ENCODE results near the gene ENGASE. TPM values are rescaled to one million over a fixed set of nuclear protein-coding genes. Genes with fewer than 3 reads are reported as not detected.

Gene ENGASE
- total and polyA plus RNA-seq, 9 of the 15 experiments (the other 6 are each of a cell fraction or from before 2014, with no cell fraction given) = 0.06 to 45.5 (median 13.9) TPM

DNA sequence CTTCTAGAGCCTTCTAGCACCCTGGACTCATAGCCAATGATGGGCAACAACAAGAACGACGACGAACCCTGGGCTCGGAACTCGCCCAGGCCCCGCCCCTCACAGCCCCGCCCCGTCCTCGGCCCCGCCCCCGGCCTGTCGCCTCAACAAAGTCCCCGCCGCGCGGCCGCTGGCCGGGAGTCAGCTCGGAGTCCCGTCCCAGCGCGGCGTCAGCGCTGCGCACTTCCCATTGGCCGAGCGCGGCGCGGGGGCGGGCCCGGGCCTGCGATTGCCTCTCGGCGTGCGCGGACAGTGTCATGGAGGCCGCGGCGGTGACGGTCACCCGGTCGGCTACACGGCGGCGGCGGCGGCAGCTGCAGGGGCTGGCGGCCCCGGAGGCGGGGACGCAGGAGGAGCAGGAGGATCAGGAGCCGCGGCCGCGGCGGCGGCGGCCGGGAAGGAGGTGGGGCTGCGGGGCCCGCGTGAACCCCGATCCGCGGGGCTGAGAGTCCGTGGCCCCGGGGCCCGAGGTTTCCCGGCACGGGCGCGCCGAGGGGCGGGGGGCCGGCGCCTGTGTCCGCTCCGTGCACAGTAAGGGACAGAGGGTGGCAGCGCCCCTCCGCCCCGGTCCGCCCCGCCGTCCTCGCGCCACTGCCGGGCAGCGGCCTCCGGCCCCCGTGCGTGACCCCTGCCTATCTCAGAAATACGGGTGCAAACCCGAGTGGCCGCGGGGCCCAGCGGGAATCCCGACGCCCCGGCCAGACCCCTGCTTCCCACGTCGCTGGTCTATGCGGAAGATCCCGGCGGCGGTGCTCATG, at the start of gene ENGASE (continued):
- TF ChIP-seq, protein P1, sequence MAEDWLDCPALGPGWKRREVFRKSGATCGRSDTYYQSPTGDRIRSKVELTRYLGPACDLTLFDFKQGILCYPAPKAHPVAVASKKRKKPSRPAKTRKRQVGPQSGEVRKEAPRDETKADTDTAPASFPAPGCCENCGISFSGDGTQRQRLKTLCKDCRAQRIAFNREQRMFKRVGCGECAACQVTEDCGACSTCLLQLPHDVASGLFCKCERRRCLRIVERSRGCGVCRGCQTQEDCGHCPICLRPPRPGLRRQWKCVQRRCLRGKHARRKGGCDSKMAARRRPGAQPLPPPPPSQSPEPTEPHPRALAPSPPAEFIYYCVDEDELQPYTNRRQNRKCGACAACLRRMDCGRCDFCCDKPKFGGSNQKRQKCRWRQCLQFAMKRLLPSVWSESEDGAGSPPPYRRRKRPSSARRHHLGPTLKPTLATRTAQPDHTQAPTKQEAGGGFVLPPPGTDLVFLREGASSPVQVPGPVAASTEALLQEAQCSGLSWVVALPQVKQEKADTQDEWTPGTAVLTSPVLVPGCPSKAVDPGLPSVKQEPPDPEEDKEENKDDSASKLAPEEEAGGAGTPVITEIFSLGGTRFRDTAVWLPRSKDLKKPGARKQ (CRISPR knock-in tag; IDR thresholded peaks at IDR 0.05) = no peak
- no peak for TF ChIP-seq MCM3 (IDR thresholded peaks at IDR 0.05)
- TF ChIP-seq MCM7 (IDR thresholded peaks at IDR 0.05) = no peak
- peak; percentile 48 to 88 (median 82) for TF ChIP-seq YY1 (IDR thresholded peaks at IDR 0.05; ENCODE audit: borderline replicate concordance in 1 of 3, control insufficient read depth in 1 of 3, extremely low read depth in 1 of 3, insufficient read depth in 3 of 3, insufficient read length in 1 of 3, insufficient replicate concordance in 2 of 3, low read depth in 1 of 3, low read length in 2 of 3)
- TF ChIP-seq ARID4B (CRISPR knock-in tag; IDR thresholded peaks at IDR 0.05) = no peak
- TF ChIP-seq ARHGAP35 (IDR thresholded peaks at IDR 0.05; ENCODE audit: partially characterized antibody) = no peak
- TF ChIP-seq STAT5B (CRISPR knock-in tag; IDR thresholded peaks at IDR 0.05) = no peak
- no peak for TF ChIP-seq LARP7 (IDR thresholded peaks at IDR 0.05)
- TF ChIP-seq ZNF639 (CRISPR knock-in tag; conservative IDR thresholded peaks at IDR 0.05 in 1 of 2, IDR thresholded peaks at IDR 0.05 in 1 of 2) = peak; percentile 34 to 59; a peak in 1 of 4 replicates
- TF ChIP-seq GATAD2B (IDR thresholded peaks at IDR 0.05; ENCODE audit: borderline replicate concordance) = peak; percentile 74; the same call in 1 of the 2 replicates
- TF ChIP-seq ZNF311 (CRISPR knock-in tag; IDR thresholded peaks at IDR 0.05) = no peak
- TF ChIP-seq VEZF1 (CRISPR knock-in tag; IDR thresholded peaks at IDR 0.05) = peak; percentile 26; the same call in 1 of the 2 replicates
- TF ChIP-seq SRSF9 (IDR thresholded peaks at IDR 0.05; ENCODE audit: borderline replicate concordance, low read depth, low read length) = no peak
- TF ChIP-seq ADNP (tag; IDR thresholded peaks at IDR 0.05) = no peak
- TF ChIP-seq ZBTB17 (CRISPR knock-in tag; IDR thresholded peaks at IDR 0.05) = no peak
- peak; percentile 38 for TF ChIP-seq CCNT2 (IDR thresholded peaks at IDR 0.05; ENCODE audit: borderline replicate concordance, extremely low read depth, insufficient read length, low read depth, low read length)
- no peak for TF ChIP-seq HNRNPH1 (optimal IDR thresholded peaks at IDR 0.05; ENCODE audit: low read depth, low read length)
- no peak for TF ChIP-seq ZNF780A (CRISPR knock-in tag; IDR thresholded peaks at IDR 0.05)
